PC-3 (cell line): ENCODE results near the gene TEX36.

Experiments used
- EZH2 ChIP-seq: fragments of 300-600 bp; sonication (generic); IDR thresholded peaks from one replicate; pipeline ENCODE4 v1.6.1; 2017; ENCODE audit warnings: antibody characterized with exemption, mild to moderate bottlenecking, low read length; ENCODE audit not compliant: unreplicated experiment
- TF ChIP-seq, protein P1 (sequence below): fragments of 300-600 bp; sonication (generic); conservative IDR thresholded peaks from 2 replicates; pipeline ENCODE4 v1.5.1; 2017; ENCODE audit warnings: antibody characterized with exemption, low read depth, mild to moderate bottlenecking, low read length

DNA sequence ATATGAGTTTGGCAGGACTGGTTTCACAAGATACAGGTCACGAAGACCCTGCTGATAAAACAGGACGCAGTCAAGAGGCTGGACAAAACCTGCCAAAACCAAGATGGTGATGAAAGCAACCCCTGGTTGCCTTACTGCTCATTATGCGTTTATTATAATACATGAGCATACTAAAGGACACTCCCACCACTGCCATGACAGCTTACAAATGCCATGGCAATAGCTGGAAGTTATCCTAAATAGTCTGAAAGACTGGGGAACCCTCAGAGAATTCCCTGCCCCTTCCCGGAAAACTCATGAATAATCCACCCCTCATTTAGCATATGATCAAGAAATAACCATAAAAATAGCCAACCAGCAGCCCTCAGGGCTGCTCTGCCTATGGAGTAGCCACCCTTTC lies 73.1 kb downstream of the TEX36 start:
- no peak for TF ChIP-seq EZH2
- TF ChIP-seq, protein P1, sequence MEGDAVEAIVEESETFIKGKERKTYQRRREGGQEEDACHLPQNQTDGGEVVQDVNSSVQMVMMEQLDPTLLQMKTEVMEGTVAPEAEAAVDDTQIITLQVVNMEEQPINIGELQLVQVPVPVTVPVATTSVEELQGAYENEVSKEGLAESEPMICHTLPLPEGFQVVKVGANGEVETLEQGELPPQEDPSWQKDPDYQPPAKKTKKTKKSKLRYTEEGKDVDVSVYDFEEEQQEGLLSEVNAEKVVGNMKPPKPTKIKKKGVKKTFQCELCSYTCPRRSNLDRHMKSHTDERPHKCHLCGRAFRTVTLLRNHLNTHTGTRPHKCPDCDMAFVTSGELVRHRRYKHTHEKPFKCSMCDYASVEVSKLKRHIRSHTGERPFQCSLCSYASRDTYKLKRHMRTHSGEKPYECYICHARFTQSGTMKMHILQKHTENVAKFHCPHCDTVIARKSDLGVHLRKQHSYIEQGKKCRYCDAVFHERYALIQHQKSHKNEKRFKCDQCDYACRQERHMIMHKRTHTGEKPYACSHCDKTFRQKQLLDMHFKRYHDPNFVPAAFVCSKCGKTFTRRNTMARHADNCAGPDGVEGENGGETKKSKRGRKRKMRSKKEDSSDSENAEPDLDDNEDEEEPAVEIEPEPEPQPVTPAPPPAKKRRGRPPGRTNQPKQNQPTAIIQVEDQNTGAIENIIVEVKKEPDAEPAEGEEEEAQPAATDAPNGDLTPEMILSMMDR: no peak
